HG03196 (cell line): ENCODE measurements around the gene C3AR1.
A peak's percentile ranks its signal among the peaks of the same experiment; 100 is the strongest.

ENCODE experiments used
- ATAC-seq: cut with Tn5 transposase; IDR thresholded peaks from one replicate; pipeline ENCODE4 v1.9.1; 2021; ENCODE audit not compliant: unreplicated experiment

The C3AR1 gene

DNA sequence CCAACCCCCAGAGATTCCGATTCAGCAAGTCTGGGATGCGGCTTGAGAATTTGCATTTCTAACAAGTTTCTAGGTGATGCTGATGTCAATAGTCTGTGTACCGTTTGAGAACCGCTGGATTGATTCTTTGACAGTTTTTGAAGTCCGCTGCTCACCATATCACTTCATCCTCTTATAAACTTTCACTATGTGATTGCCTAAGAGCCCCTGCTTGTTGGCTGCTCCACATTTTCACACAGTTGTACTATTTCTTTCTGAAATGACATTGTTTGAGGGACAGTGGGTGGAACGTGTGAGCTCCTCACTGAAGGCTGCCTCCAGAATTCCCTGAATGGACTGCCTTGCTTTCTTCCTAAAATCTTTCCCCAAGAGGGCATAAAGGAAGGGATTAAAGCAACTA lies 7.7 kb downstream of the C3AR1 start:
- no peak for ATAC-seq

DNA sequence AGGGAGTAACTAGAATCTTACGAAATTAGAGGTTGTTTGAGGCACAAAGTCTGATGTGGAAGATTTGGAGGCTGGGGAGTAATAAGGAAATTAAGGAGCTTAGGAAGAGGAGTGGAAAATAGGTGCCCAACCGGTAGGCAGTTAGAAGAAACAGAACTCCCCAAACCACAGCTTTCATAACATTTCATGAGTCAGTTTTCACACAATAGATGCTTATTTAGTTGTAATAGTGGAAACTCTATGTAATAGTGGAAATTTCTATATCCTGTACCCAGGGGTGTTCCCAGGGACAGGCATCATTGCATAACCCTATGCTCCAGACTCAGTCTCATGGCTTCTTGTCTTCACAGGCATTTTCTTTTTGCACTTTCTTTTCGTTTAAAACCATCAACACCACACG lies 8.3 kb downstream of the C3AR1 start:
- ATAC-seq: no peak

DNA sequence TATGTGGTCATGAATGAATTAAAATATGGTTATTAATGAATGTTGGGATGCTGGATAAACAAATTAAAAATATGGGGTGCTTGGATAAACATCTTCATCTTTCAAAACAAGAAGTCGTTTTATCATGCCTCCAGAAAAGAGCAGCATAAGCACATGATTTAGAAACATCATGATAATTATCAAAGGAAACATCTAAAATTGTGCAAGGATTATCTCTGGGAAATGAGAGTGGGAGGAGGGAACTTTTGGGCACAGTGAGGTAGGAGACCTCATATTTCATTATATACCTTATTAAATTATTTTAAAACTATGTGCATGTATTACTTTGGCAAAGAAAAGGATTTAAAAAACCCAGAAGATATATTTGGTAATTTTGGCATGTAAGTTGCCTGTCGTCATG lies 8.9 kb downstream of the C3AR1 start:
- ATAC-seq: no peak

DNA sequence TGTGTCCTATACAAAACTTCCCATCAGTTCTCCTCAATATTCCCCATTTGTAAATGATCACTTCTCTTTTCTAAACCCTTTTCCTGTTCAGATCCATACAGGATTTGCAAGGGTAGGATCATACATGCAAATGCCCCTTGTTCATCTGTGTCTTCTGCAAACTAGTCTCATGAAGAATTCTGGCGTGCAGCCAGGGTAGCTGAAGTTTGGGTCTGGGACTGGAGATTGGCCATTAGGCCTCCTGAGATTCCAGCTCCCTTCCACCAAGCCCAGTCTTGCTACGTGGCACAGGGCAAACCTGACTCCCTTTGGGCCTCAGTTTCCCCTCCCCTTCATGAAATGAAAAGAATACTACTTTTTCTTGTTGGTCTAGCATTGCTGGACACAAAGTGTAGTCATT lies 11.3 kb downstream of the C3AR1 start:
- no peak for ATAC-seq

DNA sequence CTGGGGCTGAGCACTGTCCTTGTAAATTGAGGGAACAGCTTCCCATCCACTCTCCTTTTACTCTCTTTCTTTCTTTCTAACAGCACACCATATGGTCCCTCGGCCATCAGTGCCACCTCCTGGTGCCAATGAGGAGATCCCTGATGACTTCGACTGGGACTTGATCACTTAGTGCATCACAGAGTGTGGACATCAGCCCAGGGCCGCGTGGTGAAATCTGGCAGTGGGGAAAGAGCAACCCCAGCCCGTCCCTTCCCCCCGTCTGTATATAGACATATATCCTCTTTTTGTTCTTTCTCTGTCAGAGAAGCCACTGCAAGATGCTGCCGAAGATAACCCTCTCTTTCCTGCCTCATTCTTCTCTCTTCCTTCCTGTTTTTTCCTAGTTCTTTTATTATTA lies 13.5 kb downstream of the C3AR1 start:
- no peak for ATAC-seq

DNA sequence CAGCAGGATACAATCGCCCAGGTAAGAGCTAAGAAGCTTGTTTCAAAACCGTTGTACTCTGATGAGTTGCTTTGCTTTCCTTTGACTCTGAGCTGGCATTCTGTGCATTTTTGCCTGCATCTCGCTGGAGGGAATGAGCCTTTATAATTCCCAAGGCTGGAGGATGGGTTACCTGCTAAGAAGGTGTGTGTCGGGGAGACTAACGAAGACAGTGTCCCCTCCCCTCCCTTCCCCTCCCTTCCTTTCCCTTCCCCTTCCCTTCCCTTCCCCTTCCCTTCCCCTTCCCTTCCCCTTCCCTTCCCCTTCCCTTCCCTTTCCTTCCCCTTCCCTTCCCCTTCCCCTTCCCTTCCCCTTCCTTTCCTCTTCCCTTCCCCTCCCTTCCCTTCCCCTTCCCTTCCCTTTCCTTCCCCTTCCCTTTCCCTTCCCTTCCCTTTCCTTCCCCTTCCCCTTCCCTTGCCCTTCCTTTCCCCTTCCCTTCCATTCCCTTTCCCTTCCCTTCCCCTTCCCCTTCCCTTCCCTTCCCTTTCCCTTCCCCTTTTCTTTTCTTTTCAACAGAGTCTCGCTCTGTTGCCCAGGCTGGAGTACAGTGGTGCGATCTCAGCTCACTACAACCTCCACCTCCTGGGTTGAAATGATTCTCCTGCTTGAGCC lies 15.4 kb downstream of the C3AR1 start:
- no peak for ATAC-seq

DNA sequence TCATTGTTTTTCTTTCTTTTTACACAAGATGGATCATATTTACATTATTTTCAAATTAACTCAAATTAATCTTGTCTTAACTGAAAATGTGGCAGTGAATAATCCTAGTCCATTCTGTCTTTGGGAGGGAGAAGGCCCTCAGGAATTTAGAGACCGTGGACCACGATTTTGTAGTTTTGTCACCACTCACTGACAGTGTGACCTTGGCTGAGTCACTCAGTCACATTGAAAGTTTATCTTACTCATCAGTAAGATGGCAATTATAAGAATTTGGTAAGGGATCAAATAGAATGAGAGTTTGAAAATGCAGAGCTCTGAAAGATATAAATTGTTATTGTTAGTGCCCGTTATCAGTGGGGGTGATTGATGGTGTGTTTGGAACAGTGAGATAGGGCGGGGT lies 17.3 kb downstream of the C3AR1 start:
- ATAC-seq: no peak

DNA sequence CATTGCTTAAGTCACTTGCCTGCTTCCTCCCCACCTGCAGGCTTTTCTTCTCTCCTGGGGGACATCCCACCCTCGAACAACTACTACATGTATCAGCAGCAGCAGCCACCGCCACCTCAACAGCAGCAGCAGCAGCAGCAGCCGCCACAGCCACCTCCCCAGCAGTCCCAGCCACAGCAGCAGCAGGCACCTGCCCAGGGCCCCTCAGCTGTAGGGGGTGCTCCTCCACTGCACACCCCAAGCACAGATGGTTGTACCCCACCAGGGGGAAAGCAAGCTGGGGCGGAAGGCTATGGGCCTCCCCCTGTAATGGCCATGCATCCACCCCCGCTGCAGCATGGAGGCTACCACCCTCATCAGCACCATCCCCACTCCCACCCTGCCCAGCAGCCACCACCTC lies 18.3 kb downstream of the C3AR1 start:
- ATAC-seq: no peak

DNA sequence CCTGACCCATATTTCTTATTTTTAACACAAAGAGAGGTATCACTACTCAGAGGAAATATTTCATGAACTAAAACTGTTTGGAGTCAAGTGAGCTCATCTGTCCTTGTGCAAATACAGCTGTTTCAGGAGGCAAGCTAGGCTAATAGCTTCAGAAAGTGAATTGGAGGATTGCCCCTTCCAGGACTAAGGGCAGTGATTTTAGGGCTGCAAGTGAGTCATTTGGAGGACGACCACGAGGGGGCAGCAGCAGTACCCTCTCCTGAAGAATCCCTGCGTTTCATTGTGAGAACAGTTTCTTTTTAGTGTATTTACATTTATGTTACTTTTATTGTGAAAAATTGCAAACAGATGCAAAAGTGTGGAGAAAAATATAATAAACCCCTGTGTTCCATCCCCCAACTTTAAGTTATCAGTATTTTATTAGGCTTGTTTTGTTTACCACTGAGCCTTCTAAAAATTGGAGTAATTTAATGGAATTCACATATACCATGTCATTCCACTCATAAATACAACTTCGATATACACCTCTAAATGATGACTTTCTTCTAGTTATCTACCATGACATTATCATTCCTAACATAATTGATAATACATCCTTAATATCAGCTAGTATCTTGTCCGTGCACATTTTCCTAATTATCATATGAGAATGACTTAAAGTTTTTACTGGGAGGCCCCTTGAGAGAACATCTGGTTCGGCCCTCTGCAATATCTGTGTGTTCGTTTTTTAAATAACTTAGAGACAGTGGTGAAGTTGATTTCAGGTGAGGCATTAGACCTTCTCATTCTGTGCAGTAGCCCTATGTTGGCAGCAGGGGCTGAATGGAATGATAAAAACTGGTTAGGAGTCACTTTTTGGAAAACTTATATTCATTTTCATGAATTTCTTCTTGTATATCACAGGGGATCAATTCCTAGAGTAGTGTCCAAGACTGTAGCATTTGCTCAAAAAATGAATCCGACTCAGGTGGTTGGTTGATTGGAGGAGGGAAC lies 19.9 kb downstream of the C3AR1 start:
- ATAC-seq: no peak

DNA sequence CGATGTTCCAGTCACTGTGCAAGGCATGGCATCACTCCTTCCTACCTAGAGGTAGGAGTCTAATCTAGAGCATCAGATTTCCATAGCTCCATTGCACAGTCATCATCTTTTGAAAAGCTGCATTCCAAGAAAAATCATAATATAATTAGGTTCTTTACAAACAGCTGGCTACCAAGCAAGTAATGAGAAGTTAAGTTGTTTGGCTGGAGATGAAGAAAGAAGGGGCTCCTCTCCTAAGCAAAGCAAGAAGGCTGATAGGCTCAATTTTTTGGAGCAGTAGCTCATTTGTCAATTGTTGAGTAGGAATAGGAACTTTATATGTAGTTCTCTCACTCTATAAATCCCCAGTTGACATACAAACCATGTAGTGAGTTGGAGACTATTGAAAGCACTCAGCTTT lies 25.4 kb downstream of the C3AR1 start:
- ATAC-seq: no peak

DNA sequence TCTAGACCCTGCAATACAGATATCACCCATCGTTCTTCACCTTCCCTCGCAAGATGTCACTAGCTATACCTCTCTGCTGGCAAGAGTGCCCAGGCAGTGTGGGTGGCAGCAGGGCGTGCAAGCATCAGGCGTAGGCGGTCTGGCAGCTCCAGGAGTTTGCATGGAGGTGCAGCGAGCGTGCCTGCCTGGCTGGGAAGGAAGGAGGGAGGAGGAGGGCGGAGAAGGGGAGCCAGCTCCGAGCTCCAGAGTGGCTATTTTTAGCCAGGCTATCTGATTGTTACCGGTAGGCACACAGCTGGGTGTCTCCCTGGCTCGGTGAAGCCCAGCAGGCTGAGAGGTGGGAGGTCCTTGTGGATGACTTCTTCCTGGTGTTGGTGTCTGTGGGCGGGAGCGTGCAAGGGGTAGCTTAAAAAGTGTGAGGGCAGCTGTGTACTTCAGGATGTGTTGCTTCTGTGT lies 27.5 kb downstream of the C3AR1 start:
- no peak for ATAC-seq

DNA sequence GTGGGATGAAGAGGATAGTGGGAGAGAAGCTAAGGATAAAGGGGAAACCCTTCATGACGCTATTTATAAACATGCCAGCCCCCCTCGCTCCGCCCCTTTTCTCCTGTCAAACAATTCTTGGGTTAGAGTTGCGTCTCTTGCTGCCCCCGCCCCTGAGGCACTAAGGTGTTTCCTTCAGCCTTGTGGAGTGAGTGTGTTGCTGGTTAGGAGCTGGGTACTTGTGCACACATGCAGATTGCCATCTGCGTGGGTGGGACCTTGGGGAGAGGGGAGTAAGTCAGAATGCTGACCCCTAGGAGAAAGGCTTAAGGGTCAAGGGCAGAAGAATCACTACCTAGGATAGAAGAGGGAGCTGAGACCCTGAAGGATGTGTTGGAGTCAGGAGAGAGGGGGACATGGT lies 28.2 kb downstream of the C3AR1 start:
- ATAC-seq: no peak

DNA sequence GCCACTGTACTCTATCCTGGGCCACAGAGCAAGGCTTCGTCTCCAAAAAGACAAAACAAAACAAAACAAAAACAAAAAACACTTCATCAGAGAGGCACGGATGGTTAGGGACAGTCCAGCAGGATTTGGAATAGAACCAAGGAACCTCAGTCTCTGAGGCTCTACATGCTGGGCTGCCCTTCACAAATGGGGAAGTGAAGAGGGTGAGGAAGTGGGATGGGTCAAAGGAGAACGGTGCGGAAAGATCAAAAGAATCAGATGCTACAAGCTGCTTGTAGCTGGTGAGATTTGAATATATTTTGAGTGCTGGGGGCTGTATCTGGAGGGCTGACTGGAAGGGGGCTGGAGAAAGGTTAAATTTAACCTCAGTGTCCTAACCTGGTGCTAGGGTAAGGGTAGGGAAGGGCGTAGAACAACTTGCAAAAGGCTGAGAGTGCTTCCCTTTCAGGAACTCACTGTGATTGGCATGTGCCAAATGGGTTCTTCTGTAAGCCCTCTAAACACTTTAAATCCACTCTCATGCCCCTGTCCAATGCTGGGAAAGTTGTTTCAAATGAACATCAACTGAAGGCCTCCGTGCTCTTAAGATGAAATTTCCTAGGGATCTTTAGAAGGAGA lies 29.0 kb downstream of the C3AR1 start:
- no peak for ATAC-seq

DNA sequence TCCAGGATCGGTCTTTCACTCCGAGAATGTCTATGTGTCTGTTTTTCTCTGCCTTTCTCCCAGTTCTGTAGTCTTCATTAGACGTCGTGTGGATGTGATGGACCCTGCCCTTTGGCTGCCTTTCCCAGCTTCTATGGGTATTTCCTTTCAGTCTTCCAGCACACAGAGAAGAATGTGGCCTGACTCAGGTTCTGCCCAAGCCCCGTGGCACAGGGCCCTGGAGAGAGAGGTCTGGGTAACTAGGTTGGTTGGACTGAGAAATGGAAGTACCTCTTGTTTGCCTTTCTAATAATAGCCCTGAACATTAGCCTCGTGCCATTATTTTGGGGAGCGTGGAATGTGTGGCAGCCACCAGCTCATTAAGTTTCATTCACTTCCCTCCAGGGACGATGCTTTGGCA lies 29.8 kb downstream of the C3AR1 start:
- ATAC-seq: no peak

DNA sequence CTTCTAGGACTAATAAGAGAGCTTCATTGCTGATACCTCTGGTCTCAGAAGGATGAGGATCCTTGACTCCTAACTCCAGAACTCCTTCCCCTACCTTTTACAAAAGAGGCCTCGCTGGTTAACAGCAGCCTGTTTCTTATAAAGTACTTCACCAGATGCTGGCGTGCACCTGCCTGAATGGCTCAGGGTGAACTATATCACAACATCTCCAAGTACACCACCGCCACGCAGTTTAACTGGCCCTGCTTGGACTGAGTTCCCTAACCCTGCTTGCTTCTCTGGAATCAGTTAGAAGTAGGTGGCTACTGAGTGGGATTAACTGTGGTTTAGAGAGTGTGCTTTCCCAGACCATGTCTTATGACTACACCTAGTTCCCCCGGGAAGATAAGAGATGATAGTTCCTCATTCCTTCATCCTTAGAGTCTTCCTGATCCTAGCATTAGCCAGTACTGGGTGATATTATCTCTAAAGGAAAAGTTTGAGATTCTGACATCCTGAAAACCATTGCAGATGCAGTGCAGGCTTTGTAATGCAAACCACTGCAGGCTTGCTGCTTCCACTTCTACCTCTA lies 30.6 kb downstream of the C3AR1 start:
- no peak for ATAC-seq

DNA sequence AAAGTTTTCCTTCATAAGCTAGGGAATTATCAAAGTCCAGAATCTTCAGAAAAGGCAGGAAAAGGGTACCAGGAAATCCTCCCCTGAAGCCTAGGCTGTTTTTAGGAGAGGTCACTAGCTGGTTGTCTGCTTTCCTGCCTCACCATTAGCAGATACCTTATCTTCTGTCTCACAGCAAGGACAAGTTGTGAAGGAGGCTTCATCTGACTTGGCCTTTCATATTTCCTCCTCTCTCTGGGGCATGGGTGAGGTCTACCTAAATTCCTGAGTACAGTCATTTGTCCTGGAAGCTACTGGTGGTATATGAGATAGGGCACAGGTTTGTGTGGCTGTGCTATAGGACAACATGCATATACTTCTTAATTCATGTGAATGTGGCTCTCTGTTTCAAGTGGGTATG lies 31.4 kb downstream of the C3AR1 start:
- no peak for ATAC-seq

DNA sequence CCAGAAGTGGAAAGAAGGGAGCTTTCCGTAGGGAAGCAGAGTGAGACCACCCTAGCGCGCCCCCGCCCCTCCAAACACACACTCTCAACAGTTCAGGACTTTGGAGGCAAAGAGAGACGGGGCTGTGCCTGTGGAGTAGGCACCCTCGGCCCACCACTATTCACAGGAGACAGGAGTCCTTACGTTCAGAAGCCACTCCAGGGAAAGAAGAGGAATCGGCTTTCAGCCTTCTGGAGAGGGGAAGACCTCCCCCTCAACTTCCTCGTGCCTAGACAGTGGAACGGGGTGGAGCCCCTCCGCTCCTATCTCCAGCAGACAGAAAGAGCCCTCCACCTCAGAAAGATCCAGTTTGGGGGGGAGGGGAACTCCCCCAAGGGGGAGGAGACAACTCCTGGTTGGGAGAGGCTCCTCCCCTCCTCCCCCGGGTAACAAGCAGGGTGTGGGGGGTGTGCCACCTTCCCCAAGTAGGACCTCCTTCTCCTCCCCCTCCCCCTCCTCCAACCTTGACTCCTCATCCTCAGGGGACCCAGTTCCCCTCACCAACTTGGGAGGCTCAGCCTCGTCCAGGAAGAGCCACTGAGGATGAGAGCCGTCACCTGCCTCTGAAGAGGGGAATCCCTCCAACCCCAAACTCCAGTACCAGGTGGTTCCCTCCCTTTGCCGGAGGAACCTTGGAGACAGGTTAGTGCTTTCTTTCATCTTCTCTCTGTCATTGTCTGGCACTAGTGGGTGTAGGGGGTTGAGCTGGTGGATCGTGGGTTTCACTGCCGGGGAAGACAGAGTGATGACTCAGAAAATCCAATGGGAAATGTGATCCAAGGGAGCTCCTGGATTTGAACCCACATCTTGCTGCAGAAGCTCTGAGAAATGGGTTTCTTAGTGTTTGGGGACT lies 32.8 kb downstream of the C3AR1 start:
- ATAC-seq: peak; percentile 19

DNA sequence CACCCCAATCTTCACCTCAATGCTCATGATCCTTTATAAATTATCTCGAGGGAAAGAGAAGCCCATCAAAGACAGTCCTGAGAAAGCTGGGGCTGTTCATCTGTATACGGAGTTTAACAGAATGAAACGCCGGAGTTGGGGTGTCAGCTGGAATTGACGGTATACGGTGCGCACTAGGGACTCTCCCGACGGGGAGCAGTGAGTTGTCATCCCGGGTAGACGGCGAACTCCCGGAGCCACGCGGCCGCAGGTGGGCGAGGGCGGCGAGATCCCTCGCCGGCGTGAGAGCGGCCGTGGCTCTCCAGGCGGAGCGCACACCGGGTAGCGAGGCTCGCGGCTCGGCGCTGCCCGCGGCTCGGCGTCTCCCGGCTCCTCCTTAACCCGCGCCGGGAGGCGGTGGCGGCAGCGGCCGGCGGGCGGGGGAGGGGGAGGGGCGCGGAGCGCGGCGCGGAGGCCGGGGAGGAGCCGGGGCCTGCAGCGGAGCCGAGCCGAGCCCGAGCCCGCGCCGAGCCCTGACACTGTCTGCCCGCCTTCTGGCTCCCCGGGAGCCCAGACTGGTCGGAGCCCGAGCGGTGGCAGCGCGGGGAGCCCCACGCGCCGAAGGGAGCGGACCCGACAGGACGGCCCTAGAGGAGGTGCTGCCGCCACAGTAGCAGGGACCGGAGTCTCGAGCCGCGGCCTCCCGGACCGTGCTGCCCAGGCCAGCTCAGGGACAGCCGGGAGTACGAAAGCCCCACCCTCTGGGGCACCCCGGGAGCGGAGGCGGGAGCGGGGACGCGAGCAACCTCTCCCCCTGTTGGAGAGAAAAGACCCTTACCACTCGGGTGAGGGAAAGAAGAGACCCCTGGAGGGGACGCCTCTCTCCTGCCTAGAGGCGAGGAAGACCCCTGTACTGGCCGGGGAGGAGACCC lies 33.7 kb downstream of the C3AR1 start, which contains the start of gene FOXJ2:
TSS of gene FOXJ2 (plus strand) at position 475 of the 911 bp plus-strand sequence. CDS start 7,117 bp downstream, outside the sequence.
- ATAC-seq: peak; percentile 55

DNA sequence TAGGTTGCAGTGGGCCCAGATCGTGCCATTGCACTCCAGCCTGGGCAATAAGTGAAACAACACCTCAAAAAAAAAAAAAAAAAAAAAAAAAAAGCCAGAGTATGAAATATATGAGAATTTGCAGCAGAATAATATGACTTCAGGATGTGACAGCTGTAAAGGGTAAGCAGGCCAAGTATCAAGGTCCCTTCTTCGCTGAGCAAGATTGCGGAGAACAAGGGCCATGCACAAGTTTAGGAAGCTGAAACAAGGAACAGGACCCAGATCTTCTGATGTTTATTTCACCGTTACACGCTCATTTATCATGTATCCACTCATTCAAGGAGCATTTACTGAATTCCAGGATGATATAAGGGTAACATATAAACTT lies 34.3 kb downstream of the C3AR1 start:
- ATAC-seq: no peak
